OCI-LY3 (cell line): Measurements from ENCODE around the gene MCM3AP.
"Not testable (repeated sequence)": the region's sequence is repeated elsewhere in the genome, so short reads cannot be mapped to it uniquely, and the experiment has no call there.

ENCODE experiments used
- H2AFZ ChIP-seq: fragments of 200-600, 300-600 bp; shearing (Covaris generic); 2 replicates; pipeline ENCODE4 v1.6.0; 2014; ENCODE audit warnings: antibody characterized with exemption, low read depth, low read length
- H3K27ac ChIP-seq: fragments of 200-600, 300-600 bp; sonication (generic); 2 replicates; pipeline ENCODE4 v1.5.1; 2014; ENCODE audit warnings: mild to moderate bottlenecking, low read length, moderate library complexity, mixed read lengths
- H3K27me3 ChIP-seq: fragments of 200-600, 300-600 bp; sonication (generic); 2 replicates; pipeline ENCODE4 v1.6.1; 2014; ENCODE audit warnings: low read depth, low read length, mixed read lengths
- H3K36me3 ChIP-seq: fragments of 200-600, 300-600 bp; sonication (generic); replicated peaks from 2 replicates; pipeline ENCODE3; 2014; ENCODE audit warnings: low read depth, low read length, mixed read lengths
- H3K4me1 ChIP-seq: fragments of 300-600, 200-600 bp; sonication (generic); 2 replicates; pipeline ENCODE4 v1.6.1; 2014; ENCODE audit warnings: low read length, mixed read lengths
- H3K4me2 ChIP-seq: fragments of 200-600, 300-600 bp; sonication (generic); 2 replicates; pipeline ENCODE4 v1.6.1; 2014; ENCODE audit warnings: low read length, mixed read lengths
- H3K4me3 ChIP-seq: fragments of 300-600, 200-600 bp; sonication (generic); 2 replicates; pipeline ENCODE4 v1.5.1; 2014; ENCODE audit warnings: antibody characterized with exemption, mild to moderate bottlenecking, low read length, moderate library complexity
- H3K79me2 ChIP-seq: fragments of 300-600, 200-600 bp; shearing (Covaris generic); 2 replicates; pipeline ENCODE4 v1.6.1; 2014; ENCODE audit warnings: mild to moderate bottlenecking, low read length, mixed read lengths
- H3K9ac ChIP-seq: fragments of 300-600, 200-600 bp; shearing (Covaris generic); 2 replicates; pipeline ENCODE4 v1.6.0; 2014; ENCODE audit warnings: mild to moderate bottlenecking, low read length, moderate library complexity
- H3K9me3 ChIP-seq: fragments of 200-600, 300-600 bp; shearing (Covaris generic); 2 replicates; pipeline ENCODE4 v1.6.1; 2014; ENCODE audit warnings: low read length, mixed read lengths; ENCODE audit not compliant: insufficient read depth
- H4K20me1 ChIP-seq: fragments of 200-600, 300-600 bp; sonication (generic); 2 replicates; pipeline ENCODE4 v1.6.1; 2016; ENCODE audit warnings: low read length, mixed read lengths; ENCODE audit not compliant: insufficient read depth
- EZH2phosphoT487 ChIP-seq: fragments of 200-600 bp; shearing (Covaris generic); IDR thresholded peaks from 2 replicates; pipeline ENCODE4 v1.6.1; 2018; ENCODE audit warnings: antibody characterized with exemption, mixed run types, low read depth
- TF ChIP-seq, protein P1 (sequence below): fragments of 200-600, 300-600 bp; sonication (generic); IDR thresholded peaks from 2 replicates; pipeline ENCODE4 v1.5.1; 2014; ENCODE audit warnings: antibody characterized with exemption, low read length, low read depth

Gene MCM3AP

DNA sequence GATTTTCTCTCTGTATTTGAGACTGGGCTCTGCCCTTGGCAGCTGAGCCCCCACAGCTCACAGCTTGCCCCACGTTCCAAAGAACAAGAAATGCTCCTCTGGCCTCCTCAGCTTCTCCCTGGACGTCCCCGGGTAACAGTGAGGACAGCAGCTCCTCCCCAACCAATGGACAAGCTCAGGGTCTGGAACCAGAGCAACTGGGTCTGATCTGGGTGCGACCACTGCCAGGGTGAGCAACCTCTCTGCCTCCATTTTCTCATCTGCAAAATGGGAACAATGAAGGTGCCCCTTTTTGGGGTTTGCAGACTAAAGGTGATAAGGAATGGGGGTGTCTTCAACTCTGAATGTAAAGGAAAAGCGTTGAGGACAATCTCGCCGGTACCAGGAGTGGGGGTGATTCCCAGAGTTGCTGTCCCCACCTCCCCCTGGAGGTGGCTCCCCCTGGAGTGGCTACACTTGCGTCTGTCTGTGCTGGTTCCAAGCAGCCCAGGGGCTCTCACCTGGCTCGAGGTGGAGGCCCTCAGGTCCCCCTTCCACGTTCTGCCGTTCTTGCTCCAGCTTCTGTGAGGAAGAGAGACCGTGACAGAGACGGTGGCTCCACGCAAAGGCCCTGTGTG is 31.4 kb upstream of the MCM3AP start:
- TF ChIP-seq, protein P1, sequence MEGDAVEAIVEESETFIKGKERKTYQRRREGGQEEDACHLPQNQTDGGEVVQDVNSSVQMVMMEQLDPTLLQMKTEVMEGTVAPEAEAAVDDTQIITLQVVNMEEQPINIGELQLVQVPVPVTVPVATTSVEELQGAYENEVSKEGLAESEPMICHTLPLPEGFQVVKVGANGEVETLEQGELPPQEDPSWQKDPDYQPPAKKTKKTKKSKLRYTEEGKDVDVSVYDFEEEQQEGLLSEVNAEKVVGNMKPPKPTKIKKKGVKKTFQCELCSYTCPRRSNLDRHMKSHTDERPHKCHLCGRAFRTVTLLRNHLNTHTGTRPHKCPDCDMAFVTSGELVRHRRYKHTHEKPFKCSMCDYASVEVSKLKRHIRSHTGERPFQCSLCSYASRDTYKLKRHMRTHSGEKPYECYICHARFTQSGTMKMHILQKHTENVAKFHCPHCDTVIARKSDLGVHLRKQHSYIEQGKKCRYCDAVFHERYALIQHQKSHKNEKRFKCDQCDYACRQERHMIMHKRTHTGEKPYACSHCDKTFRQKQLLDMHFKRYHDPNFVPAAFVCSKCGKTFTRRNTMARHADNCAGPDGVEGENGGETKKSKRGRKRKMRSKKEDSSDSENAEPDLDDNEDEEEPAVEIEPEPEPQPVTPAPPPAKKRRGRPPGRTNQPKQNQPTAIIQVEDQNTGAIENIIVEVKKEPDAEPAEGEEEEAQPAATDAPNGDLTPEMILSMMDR: no peak
- TF ChIP-seq EZH2phosphoT487: no peak
- Histone ChIP-seq H3K79me2 (peaks cover 11% of the 10 kb centered on the region), H3K9me3 (no peaks in the 10 kb centered on the region), H3K27me3 (no peaks in the 10 kb centered on the region), H3K4me2 (no peak overlapping the region), H3K27ac (no peak overlapping the region), H3K4me3 (no peak overlapping the region), H3K9ac (no peak overlapping the region), H3K36me3 (peaks cover 9% of the 10 kb centered on the region), H3K4me1 (no peaks in the 10 kb centered on the region), H4K20me1 (0 out of 2 replicates have a peak, but pooled peaks cover 4% of the 10 kb centered on the region), H2AFZ (no peak overlapping the region)

DNA sequence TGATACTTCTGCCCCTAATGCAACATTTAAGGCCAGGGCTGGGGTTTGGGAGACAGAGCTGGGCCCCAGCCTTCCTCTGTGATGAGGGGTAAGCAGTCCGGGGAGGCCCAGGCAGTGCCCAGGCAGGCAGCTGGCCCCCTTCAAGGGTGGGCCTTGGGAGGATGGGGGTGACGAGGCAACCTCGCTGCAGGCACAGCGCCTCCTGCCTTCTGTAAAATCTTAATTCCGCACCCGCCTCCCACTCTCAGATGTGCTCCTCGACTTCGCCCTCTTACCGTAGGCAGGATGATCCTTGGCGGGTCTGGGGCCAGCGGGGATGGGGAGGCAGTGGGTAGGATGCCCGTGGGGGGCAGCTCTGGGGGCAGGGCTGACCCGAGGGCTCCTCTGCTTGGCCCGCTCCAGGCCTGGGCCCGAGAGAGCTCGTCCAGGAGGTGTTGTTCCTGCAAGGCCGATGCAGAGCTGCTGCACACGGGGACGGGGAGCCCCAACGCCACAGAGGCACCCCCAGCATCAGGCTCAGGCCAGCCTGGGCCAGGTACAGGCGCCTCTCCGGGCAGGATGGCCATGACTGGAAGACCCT is 29.1 kb upstream of the MCM3AP start:
- H3K36me3 ChIP-seq: no peaks in the 10 kb centered on the region
- H2AFZ ChIP-seq: no peak overlapping the region
- no peaks in the 10 kb centered on the region for H3K9me3 ChIP-seq
- no peaks in the 10 kb centered on the region for H3K79me2 ChIP-seq
- TF ChIP-seq, protein P1: no peak
- TF ChIP-seq EZH2phosphoT487: no peak
- no peak overlapping the region for H3K9ac ChIP-seq
- no peaks in the 10 kb centered on the region for H4K20me1 ChIP-seq
- no peak overlapping the region for H3K4me2 ChIP-seq
- no peaks in the 10 kb centered on the region for H3K4me1 ChIP-seq
- no peak overlapping the region for H3K27ac ChIP-seq
- H3K27me3 ChIP-seq: no peaks in the 10 kb centered on the region
- H3K4me3 ChIP-seq: no peak overlapping the region

DNA sequence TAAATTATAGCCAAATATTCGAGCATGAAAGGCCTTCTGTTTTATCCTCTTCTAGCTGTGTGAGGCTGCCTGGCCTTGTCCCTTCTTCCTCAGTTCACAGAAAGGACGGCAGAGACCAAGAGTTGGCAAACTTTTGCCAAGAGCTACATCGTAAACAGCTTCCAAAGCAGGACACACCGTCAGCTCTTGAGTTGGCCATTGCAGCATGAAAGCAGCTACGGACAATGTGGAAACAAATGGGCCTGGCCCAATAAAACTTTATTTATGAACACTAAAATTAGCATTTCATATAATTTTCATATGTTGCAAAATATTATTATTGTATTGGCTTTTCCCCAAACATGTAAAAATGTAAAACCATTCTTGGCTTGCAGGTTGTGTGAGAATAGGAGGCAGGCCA is 27.5 kb upstream of the MCM3AP start:
- Histone ChIP-seq H3K27ac (no peak overlapping the region), H3K27me3 (no peaks in the 10 kb centered on the region), H3K4me3 (no peak overlapping the region), H3K4me2 (no peak overlapping the region), H2AFZ (no peak overlapping the region), H4K20me1 (no peaks in the 10 kb centered on the region), H3K9ac (no peak overlapping the region), H3K4me1 (no peaks in the 10 kb centered on the region), H3K36me3 (no peaks in the 10 kb centered on the region), H3K9me3 (no peaks in the 10 kb centered on the region), H3K79me2 (no peaks in the 10 kb centered on the region)
- no peak for TF ChIP-seq EZH2phosphoT487

DNA sequence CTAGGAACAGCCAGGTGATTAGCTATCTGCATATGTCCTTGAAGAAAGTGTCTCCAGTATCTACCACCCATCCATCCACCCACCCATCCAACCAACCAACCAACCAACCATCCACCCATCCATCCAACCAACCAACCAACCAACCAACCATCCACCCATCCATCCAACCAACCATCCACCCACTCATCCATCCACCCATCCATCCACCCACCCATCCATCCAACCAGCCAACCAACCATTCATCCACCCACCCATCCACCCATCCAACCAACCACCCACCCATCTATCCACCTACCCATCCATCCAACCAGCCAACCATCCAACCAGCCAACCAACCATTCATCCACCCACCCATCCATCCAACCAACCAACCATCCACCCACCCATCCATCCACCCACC is 26.2 kb upstream of the MCM3AP start:
- Histone ChIP-seq H3K79me2 (no peaks in the 10 kb centered on the region), H3K9ac (no peak overlapping the region), H3K36me3 (no peaks in the 10 kb centered on the region), H3K9me3 (no peaks in the 10 kb centered on the region), H4K20me1 (no peaks in the 10 kb centered on the region), H3K27me3 (no peaks in the 10 kb centered on the region), H2AFZ (no peak overlapping the region), H3K4me2 (no peak overlapping the region), H3K27ac (no peak overlapping the region), H3K4me3 (no peak overlapping the region), H3K4me1 (no peaks in the 10 kb centered on the region)
- TF ChIP-seq, protein P1: no peak
- TF ChIP-seq EZH2phosphoT487: no peak

DNA sequence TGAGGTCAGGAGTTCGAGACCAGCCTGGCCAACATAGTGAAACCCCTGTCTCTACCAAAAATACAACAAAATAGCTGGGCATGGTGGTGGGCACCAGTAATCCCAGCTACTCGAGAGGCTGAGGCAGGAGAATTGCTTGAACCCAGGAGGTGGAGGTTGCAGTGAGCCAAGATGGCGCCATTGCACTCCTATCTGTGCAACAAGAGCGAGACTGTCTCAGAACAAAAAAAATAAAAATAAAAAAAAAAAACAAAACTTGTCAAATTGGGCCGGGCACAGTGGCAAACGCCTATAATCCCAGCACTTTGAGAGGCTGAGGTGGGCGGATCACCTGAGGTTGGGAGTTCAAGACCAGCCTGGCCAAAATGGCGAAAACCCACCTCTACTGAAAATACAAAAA is 24.8 kb upstream of the MCM3AP start:
- H3K36me3 ChIP-seq, H3K27me3 ChIP-seq, H3K4me1 ChIP-seq: not testable (repeated sequence)

More for the DNA sequence above, 24.8 kb upstream of the MCM3AP start:
- not testable (repeated sequence) for H3K9ac ChIP-seq, H3K9me3 ChIP-seq, H3K4me3 ChIP-seq, H3K79me2 ChIP-seq, H4K20me1 ChIP-seq, H3K4me2 ChIP-seq, H2AFZ ChIP-seq, H3K27ac ChIP-seq
